NCI-H2227 treated with DMSO at 0.1 percent for 48 hours (cell line): ENCODE data around the gene KIRREL3.

ENCODE experiments used
- DNase-seq: peaks from one replicate; lab custom pipeline; 2025; lab: John Stamatoyannopoulos, UW

The KIRREL3 gene

DNA sequence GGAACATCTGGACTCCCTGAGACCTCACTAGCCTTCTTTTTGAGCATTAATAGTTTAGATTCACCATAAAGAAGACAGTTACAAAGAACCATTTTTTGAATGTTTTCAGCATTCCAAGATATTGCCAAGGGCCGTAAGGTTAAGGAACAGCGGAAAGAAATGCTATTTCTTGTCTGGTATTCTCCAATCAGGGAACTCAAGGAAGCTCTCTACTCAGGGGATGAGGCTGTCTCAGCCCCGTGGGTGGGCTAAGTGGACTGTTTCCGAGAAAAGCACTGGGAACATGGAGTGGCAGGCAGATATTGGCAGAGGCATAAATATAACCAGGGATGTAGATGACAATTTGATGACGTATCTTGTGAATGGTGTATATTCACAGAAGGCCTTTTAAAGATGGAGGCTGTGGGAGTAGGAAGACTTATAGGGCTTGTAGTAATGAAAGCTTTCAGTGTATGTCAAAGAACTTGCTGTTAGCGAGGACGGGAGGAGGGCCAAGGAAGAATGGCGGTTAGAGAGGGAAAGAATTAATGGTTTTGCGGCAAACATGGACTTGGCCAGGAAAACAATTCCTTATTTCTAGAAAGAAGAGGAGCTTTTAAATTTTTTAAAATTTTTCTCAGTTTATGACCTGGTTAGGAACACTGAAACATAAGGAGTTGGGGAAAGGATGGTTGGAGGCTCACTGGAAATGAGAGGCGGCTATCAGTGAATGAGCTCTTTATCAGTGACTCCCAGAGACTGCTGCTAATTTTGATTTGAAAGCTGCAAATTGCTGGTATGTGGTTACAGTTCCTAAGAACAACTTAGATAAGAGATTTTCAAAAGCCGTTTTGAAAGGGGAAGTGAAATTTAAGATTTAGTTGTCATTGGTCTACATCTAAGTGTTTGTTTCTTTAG, 580.5 kb downstream of the KIRREL3 start:
- peak; percentile 17 for DNase-seq

DNA sequence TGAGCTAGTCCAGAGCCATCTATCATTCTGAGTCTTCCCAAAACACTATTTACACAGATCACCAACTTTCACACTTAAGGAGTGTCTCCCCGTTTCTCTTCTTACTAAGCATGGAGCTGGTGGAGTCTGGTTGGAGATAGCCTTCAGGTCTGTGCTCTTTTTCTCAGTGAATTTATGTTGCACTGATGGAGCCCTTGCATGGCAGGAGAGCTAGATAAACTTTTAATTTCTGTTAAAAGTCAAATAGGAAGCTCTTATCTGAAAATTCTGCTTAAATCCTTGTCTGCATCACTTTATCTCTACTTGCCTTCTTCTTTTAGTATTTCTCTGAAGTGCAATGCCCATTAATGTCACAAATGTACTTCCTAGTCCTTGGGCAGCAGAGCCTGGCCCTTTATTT, 581.7 kb downstream of the KIRREL3 start:
- DNase-seq: no peak

DNA sequence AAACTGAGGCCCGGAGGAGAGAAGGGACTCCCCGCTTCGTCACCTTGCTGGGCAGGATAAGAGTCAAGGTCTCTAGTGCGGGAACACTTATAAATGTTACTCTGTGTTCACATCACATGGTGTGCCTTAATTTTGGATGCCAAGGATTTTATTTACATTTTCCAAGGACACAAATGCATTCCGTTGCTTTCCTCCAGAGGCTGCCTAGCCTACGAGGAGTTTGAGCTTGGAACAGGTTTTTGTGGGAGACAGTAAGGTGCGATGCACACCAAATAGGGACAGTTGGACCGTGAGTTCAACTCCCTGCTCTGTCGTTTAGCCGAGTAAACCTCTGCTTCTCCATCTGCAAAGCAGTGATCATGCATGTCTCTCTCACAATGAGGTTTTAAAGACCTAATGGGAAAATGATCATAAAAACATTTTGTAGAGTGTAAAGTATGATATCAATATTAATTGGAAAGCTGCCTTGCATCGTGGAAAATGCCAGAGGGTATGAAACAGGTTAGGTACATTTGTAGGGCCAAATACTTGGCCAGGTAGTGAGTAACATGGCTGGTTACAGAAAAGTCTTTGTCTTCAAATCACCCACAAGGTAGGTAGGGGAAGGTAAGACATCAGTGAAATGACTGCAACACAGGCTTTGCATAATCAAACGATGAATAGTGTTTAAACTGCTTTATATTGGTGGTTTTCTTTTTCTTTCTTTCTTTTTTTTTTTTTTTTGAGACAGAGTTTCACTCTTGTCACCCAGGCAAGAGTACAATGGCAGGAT, 583.3 kb downstream of the KIRREL3 start:
- no peak for DNase-seq

DNA sequence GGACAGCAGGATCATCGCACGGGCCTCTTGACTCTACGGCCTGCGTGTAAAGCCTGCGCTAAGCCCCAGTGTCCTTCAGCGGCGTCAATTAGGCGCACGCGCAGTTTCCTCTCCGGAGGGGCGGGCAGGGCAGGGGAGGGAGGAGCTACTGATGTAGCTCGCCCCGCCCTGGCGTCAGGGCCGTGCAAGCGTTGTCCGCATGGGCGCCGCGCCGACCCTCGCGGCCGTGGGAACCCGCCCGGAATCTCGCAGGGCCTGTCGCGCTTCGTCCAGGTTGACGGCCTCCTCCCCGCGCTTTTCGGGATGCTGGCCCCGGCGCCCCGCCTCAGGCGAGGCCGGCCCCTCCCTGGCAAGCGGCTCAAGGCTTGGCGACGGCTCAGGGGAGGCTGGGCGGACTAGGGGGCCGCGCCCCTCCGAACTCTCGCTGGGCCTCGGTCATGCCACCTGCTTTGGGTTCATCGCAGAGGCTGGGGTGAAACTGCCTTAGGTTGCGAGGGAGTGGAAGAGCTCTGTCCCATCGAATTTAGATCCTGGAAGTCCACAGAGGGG, 584.0 kb downstream of the KIRREL3 start:
- DNase-seq: no peak

GRCh38 chr11:126415669-126416420, 584.7 kb downstream of the KIRREL3 start:
- no peak for DNase-seq

DNA sequence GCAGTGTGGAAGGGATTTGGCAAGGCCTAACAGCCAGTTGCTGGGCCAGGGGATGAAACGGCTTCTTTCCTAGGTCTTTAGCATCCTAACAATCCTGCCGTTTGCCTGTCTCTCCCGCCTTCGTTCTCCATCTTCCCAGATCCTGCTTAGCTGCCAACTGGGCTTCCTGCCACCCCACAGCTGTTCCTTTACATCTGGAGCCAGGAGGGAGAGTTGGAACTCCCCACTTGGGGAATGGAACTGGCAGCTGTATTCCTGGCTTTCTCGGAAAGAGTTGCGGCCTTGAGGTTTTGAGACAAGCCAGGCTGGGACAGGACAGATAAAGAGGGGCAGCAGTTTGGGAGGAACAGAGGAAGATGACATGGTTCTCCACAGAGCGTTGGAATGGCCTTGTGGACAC, 585.4 kb downstream of the KIRREL3 start:
- no peak for DNase-seq

DNA sequence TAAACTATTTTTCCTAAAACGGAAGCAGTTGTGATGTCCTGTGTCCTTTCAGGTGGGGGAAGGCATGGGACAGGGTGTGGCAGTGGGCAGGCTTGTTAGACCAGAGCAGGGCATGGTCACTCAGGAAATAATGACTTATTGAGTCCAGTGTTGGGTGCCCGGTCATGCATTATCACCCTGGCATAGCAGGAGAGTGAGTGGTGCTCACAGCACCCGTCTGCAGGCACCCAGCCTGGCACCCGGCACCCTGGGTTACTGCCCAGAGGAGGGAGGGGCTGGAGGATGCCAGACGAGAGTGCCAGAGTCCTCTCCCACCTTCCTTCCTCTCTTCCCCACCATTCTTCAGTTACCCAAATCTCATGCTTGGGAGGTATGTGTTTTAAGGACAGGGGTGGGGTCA, 586.0 kb downstream of the KIRREL3 start:
- DNase-seq: no peak

DNA sequence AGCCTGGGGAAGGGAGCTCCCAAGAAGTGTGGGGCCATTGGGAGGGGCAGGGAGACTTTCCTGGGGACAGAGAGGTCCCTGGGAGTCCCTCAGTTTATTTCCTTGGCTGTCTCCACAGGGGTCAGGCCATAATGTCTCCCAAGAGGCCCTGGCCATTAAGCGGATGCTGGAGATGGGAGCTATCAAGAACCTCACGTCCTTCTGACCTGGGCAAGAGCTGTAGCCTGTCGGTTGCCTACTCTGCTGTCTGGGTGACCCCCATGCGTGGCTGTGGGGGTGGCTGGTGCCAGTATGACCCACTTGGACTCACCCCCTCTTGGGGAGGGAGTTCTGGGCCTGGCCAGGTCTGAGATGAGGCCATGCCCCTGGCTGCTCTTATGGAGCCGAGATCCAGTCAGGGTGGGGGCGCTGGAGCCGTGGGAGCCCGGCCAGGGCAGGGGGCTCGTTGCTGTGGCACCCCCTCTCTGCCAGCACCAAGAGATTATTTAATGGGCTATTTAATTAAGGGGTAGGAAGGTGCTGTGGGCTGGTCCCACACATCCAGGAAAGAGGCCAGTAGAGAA, 586.6 kb downstream of the KIRREL3 start:
- DNase-seq: no peak

DNA sequence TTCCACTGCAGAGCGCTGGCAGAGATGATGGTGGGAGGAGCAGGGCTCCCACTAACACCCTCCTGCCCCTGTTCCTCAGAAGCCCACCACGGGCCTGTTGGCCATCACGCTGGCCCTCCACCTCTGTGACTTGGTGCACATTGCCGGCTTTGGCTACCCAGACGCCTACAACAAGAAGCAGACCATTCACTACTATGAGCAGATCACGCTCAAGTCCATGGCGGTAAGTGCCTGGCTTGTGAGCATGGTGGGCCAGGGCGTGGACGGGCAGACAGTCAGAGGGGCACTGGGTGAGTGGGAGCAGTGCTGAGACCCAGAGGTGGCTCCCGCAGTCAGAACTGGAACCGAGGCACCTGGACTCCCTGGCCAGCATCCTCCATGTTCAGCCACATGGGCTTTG, 587.1 kb downstream of the KIRREL3 start:
- DNase-seq: no peak

DNA sequence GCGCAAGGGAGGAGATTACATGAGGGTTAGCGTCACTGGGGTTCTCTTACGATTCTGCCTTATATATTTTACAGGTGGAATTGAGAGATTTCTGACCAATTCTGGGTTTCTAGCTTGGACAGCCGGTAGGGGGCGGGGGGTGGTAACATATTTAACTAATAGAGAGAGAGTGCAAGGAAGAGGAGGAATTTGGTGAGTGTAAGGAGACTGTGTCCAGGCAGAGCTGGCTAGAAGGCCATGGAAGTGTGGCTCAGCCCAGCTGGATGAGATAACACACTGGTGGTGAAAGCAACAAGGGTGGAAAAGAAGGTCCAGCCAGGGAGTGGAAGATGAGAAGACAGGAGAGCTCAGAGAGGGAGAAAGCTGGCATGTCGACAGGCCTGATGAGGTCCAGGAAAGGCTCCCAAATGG, 588.6 kb downstream of the KIRREL3 start:
- no peak for DNase-seq

GRCh38 chr11:126410649-126411048, 589.9 kb downstream of the KIRREL3 start:
- no peak for DNase-seq

- DNase-seq: no peak
Measured at GRCh38 chr11:126409620-126409985, 591.0 kb downstream of the KIRREL3 start.

DNA sequence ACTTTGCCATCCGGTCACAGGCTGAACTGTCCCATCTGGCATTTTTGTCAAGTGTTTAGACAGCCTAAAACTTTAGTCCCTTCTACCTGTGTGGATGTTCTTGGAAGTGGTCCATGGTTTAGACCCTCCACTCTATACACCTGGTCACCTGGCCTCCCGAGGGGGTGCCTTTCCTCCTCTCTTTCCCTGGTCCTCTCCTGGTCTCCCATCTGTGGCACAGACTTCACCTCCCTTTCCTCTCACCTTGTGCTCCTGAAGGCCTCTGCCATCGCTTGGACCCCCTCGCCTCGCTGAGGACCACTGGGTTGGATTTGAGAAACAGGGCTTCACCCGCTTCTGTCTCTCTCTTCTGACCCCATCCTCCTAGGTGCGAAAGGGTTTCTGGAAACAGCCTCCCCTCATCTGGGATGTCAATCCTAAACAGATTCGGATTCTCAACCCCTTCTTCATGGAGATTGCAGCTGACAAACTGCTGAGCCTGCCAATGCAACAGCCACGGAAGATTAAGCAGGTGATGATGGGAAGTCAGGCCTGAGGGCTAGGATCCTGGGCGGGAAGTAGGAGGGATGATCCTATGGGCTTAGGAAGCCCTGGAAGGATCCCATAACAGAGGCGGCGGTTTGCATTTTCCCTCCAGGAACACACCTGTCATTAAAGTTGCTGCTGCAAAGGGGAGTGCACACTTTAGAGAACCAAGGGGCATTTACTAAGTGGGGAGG, 591.5 kb downstream of the KIRREL3 start:
- DNase-seq: no peak

GRCh38 chr11:126408496-126408895, 592.1 kb downstream of the KIRREL3 start:
- DNase-seq: no peak

DNA sequence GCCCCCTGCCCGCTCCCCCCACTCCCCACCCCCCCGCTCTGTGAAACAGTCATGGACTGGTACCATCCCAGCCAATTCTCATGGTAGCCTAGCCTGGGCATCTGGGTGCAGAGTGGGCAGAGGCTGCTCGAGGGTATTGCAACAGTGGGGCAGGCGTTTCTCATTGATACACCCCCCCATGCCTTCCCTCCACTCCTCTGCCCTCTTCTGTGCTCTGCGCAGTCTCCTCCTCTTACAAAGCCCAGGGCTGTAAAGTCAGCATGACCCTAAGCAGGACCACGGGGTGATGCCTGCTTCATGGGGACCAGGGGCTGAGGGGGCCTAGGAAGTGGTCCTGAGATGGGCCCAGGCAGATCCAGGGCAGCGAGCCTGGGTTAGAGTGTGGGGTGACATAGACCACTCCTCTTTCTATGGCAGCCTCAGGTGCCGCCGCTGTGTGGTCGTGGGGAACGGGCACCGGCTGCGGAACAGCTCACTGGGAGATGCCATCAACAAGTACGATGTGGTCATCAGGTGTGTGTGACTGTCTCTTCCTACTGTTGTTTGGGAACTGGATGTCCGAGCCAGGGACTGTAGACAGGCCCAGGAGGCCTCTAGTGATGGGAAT, 592.8 kb downstream of the KIRREL3 start:
- no peak for DNase-seq

GRCh38 chr11:126407101-126407521, 593.5 kb downstream of the KIRREL3 start:
- no peak for DNase-seq

DNA sequence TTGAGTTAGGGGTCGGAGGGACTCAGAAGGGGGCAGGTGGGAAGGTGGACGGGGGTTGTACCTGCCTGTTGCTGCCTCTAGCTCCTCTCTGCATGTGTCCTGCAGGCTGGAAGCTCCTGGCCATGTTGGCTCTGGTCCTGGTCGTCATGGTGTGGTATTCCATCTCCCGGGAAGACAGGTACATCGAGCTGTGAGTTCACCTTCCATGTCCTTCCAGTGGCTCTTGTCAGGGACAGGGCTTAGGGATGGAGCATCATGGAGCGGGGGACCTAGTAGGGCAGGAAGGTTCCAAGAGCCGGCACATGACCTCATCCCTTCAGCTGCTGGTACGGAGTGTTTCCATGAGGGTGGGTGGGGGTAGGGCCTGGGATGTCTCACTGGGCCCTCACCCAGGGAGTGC, 594.2 kb downstream of the KIRREL3 start:
- DNase-seq: no peak

GRCh38 chr11:126405906-126406305, 594.7 kb downstream of the KIRREL3 start:
- DNase-seq: no peak

DNA sequence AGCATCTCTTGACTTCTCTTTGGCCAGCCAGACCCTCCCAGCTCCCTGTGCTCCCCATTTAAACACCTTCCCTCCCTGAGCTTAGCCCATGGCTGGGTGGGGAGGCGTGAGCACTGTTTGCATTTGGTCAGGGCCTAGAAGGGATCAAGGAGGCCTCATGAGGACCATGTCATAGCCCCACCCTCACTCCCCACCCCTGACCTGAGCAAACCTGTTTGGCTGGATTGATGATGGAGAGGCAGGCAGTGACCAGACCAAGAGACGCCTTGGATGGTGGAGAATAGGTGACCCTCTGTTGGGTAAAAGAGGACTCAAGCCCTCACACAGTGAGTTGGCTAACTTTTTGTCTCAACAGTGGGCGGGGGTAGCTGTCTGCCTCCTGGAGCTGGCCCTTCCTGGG, 595.2 kb downstream of the KIRREL3 start:
- DNase-seq: no peak

DNA sequence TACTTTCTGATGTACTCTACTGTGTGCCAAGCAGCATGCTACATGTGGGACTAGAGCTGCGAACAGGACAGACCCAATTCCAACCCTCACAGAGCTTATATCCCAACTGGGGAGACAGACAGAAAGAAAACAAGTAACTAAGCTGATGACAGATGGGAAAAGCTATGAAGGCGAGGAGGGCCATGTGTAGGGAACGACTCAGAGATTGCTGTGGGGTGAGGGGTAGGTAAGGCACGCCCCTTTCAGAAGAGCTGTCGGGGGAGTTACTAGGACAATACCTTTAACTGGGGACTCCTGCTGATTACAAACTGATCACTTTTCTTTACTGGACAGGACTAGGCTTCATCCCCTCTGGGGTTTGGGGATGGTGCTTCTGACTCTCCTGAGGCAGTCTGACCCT, 596.2 kb downstream of the KIRREL3 start:
- no peak for DNase-seq

DNA sequence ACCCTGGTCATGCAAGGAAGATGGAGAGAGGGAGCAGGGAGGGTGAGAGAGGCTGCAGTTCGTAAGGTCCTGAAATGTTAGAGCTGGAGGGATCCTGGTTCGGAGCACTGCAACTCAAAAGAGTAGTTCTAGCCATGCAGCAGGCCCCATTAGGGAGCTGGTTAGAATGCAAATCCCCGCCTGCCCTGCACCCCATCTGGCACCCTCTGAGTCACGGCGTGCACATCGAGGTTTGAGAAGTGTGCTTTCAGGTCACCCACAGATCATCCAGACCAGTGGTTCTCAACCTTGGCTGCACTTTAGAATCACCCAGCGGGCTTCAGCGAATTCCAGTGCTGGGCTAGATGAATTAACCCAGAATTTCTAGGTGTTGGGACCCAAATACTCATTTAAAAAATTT, 596.9 kb downstream of the KIRREL3 start:
- no peak for DNase-seq
